ENCODE data around the gene FOSL2.
"Not testable (repeated sequence)": the region's sequence is repeated elsewhere in the genome, so short reads cannot be mapped to it uniquely, and the experiment has no call there.

FOSL2 gene

GRCh38 chr2:28357055-28357454, 35.6 kb upstream of the FOSL2 start:
- no peak for DNase-seq (ENCODE audit: low spot score)

GRCh38 chr2:28357948-28358667, 34.5 kb upstream of the FOSL2 start:
- no peak for DNase-seq (ENCODE audit: low spot score)

GRCh38 chr2:28358668-28359201, 33.9 kb upstream of the FOSL2 start:
- DNase-seq (ENCODE audit: low spot score): no peak

- DNase-seq (ENCODE audit: low spot score): no peak
Observed at GRCh38 chr2:28359222-28360057, 33.2 kb upstream of the FOSL2 start.

- DNase-seq (ENCODE audit: low spot score): no peak
Observed at GRCh38 chr2:28360058-28360717, 32.5 kb upstream of the FOSL2 start.

- no peak for DNase-seq (ENCODE audit: low spot score)
Observed at GRCh38 chr2:28360718-28361293, 31.9 kb upstream of the FOSL2 start.

GRCh38 chr2:28361991-28362710, 30.5 kb upstream of the FOSL2 start:
- DNase-seq (ENCODE audit: low spot score): no peak

- DNase-seq (ENCODE audit: low spot score): no peak
Observed at GRCh38 chr2:28362991-28363521, 29.6 kb upstream of the FOSL2 start.

GRCh38 chr2:28363686-28364280, 28.9 kb upstream of the FOSL2 start:
- no peak for DNase-seq (ENCODE audit: low spot score)

- DNase-seq (ENCODE audit: low spot score): no peak
Observed at GRCh38 chr2:28364610-28365009, 28.0 kb upstream of the FOSL2 start.

- DNase-seq (ENCODE audit: low spot score): no peak
Observed at GRCh38 chr2:28365158-28365557, 27.5 kb upstream of the FOSL2 start.

GRCh38 chr2:28366149-28366495, 26.5 kb upstream of the FOSL2 start:
- DNase-seq (ENCODE audit: low spot score): no peak

GRCh38 chr2:28366496-28367282, 26.0 kb upstream of the FOSL2 start:
- no peak for DNase-seq (ENCODE audit: low spot score)

GRCh38 chr2:28367667-28368356, 24.8 kb upstream of the FOSL2 start:
- DNase-seq (ENCODE audit: low spot score): no peak

- no peak for DNase-seq (ENCODE audit: low spot score)
Observed at GRCh38 chr2:28368357-28368798, 24.3 kb upstream of the FOSL2 start.

GRCh38 chr2:28369358-28369757, 23.3 kb upstream of the FOSL2 start:
- no peak for DNase-seq (ENCODE audit: low spot score)

GRCh38 chr2:28370354-28370753, 22.3 kb upstream of the FOSL2 start:
- DNase-seq (ENCODE audit: low spot score): no peak

- not testable (repeated sequence) for DNase-seq (ENCODE audit: low spot score)
Observed at GRCh38 chr2:28371728-28372127, 20.9 kb upstream of the FOSL2 start.

GRCh38 chr2:28373854-28374253, 18.8 kb upstream of the FOSL2 start:
- DNase-seq (ENCODE audit: low spot score): no peak

GRCh38 chr2:28374331-28374730, 18.3 kb upstream of the FOSL2 start:
- DNase-seq (ENCODE audit: low spot score): no peak
